ENCODE data around the gene IGLON5. TPM values are rescaled to one million over a fixed set of nuclear protein-coding genes. Genes with fewer than 3 reads are reported as not detected.

The IGLON5 gene
- total RNA-seq, 1 donor from 2014 or later, result not detected

DNA sequence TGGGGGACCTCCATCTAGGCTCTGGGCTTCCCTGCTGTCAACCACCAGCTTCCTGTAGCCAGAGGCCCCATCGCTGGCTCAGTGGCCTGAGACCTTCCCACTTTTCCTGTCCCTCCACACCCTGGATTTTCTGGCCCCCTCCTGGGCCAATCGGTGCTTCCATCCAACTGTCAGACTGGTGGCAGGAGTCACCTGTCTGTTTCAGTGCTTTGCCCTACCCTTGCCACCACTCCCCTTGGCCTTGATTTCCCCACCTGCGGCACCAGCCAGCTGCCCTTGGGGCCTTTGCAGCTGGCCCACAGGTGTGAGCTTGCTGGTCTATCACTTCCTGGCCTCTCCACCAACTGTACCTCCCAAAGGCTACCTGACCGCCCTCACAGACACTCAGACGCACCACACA, 18.0 kb downstream of the IGLON5 start:
- Histone ChIP-seq H3K9me3 (no peaks in the 10 kb centered on the region), H3K27ac (no peak overlapping the region), H3K4me3 (no peak overlapping the region), H3K27me3 (peaks cover 44% of the 10 kb centered on the region), H3K36me3 (no peaks in the 10 kb centered on the region), H3K4me1 (peaks cover 6% of the 10 kb centered on the region)
- ATAC-seq (no peak), DNase-seq (no peak)
- intact Hi-C loops (cut with DNase I), result no loop called here
- TF ChIP-seq, protein P1, sequence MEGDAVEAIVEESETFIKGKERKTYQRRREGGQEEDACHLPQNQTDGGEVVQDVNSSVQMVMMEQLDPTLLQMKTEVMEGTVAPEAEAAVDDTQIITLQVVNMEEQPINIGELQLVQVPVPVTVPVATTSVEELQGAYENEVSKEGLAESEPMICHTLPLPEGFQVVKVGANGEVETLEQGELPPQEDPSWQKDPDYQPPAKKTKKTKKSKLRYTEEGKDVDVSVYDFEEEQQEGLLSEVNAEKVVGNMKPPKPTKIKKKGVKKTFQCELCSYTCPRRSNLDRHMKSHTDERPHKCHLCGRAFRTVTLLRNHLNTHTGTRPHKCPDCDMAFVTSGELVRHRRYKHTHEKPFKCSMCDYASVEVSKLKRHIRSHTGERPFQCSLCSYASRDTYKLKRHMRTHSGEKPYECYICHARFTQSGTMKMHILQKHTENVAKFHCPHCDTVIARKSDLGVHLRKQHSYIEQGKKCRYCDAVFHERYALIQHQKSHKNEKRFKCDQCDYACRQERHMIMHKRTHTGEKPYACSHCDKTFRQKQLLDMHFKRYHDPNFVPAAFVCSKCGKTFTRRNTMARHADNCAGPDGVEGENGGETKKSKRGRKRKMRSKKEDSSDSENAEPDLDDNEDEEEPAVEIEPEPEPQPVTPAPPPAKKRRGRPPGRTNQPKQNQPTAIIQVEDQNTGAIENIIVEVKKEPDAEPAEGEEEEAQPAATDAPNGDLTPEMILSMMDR (IDR thresholded peaks at IDR 0.05), result no peak

- ATAC-seq (no peak), DNase-seq (no peak)
- Histone ChIP-seq H3K9me3 (no peaks in the 10 kb centered on the region), H3K27me3 (peaks cover 44% of the 10 kb centered on the region), H3K4me1 (peaks cover 6% of the 10 kb centered on the region), H3K36me3 (no peaks in the 10 kb centered on the region), H3K27ac (no peak overlapping the region), H3K4me3 (no peak overlapping the region)
- TF ChIP-seq, protein P1 (IDR thresholded peaks at IDR 0.05), result no peak
- intact Hi-C loops (cut with DNase I), result no loop called here
Observed at GRCh38 chr19:51330366-51330765, 18.9 kb downstream of the IGLON5 start.

DNA sequence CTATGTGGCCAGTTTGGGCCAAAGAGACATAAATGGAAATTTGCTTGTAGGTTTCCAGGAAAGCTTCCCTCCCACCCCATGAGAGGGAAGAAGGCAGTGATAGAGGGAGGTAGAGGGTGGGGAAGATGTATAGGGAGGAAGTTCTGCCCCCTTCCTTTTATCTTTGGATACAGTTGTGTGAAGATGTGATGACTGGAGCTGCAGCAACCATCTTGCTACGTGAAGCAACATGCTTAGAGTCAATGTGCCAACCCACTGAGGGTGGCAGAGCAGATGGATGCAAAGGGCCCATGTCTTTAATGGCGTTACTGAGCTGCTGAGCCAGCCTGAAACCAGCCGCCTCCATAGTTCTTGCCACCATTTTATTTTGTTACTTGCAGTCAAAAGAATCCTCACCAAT, 19.7 kb downstream of the IGLON5 start:
- H3K4me3 ChIP-seq, result no peak overlapping the region
- no peak for ATAC-seq
- TF ChIP-seq, protein P1 (IDR thresholded peaks at IDR 0.05), result no peak
- no peak overlapping the region for H3K27ac ChIP-seq
- intact Hi-C loops (cut with DNase I), result no loop called here
- H3K36me3 ChIP-seq, result no peaks in the 10 kb centered on the region
- peaks cover 40% of the 10 kb centered on the region for H3K27me3 ChIP-seq
- DNase-seq, result no peak
- H3K4me1 ChIP-seq, result peaks cover 6% of the 10 kb centered on the region
- H3K9me3 ChIP-seq, result no peaks in the 10 kb centered on the region

GRCh38 chr19:51331716-51332115, 20.3 kb downstream of the IGLON5 start:
- no peaks in the 10 kb centered on the region for H3K9me3 ChIP-seq
- intact Hi-C loops (cut with DNase I), result no loop called here
- ATAC-seq, result no peak

GRCh38 chr19:51333836-51334460, 22.5 kb downstream of the IGLON5 start:
- no peak for ATAC-seq
- Histone ChIP-seq H3K27me3 (peaks cover 13% of the 10 kb centered on the region), H3K36me3 (no peaks in the 10 kb centered on the region), H3K4me1 (peaks cover 7% of the 10 kb centered on the region), H3K4me3 (no peak overlapping the region), H3K9me3 (no peaks in the 10 kb centered on the region), H3K27ac (no peak overlapping the region)
- TF ChIP-seq, protein P1 (IDR thresholded peaks at IDR 0.05), result no peak
- intact Hi-C loops (cut with DNase I), result no loop called here
- no peak for DNase-seq

More at GRCh38 chr19:51331716-51332115, 20.3 kb downstream of the IGLON5 start:
- DNase-seq, result no peak
- Histone ChIP-seq H3K36me3 (no peaks in the 10 kb centered on the region), H3K4me1 (peaks cover 6% of the 10 kb centered on the region), H3K4me3 (no peak overlapping the region), H3K27ac (no peak overlapping the region), H3K27me3 (peaks cover 36% of the 10 kb centered on the region)
- TF ChIP-seq, protein P1 (IDR thresholded peaks at IDR 0.05), result no peak

Measured in upper lobe of right lung (tissue), 1 donor.